HG03045 (cell line): Measurements from ENCODE around the gene ATP2C2.

Experiments
- ATAC-seq: cut with Tn5 transposase; IDR thresholded peaks from one replicate; pipeline ENCODE4 v1.9.1; 2021; ENCODE audit warnings: mild to moderate bottlenecking, moderate library complexity; ENCODE audit not compliant: unreplicated experiment

ATP2C2 gene

DNA sequence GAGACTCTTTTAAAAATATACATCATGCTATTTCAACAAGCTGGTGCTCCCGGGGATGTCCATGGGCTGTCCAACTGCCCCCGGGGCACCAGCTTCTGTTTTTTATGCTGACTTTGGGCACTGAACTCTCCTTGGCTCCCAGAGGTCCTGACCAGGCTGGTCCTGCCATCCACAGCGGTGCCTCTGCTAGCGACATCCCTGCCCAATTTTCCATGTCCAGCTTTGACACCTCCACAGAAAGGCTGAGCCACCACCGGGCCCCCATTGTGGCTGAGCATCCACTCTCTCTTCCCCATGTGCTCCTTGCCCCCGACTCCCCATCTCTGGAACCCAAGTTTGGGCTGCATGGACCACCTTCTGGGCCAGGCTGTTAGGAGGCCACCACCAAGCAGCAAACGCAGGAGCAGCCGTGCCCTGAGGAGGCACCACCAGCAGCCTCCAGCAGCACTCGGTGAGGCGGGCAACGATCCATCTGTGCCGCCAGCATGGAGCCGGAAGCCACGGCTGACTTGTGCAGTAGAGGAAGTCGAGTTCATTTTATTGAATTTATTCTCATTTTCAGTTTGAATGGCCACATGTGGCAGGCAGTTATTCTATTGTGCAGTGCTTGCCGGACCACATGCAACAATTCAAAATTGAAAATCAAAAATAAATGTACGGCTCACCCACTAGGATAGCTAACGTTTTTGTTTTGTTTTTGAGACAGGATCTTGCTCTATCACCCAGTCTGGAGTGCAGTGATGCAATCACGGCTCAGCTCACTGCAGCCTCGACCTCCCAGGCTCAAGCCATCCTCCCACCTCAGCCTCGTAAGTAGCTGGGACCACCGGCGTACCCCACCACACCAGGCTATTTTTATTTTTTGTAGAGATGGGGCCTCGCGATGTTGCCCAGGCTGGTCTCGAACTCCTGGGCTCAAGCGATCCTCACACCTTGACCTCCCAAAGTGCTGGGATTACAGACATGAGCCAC is 139.0 kb downstream of the ATP2C2 start:
- ATAC-seq: no peak

DNA sequence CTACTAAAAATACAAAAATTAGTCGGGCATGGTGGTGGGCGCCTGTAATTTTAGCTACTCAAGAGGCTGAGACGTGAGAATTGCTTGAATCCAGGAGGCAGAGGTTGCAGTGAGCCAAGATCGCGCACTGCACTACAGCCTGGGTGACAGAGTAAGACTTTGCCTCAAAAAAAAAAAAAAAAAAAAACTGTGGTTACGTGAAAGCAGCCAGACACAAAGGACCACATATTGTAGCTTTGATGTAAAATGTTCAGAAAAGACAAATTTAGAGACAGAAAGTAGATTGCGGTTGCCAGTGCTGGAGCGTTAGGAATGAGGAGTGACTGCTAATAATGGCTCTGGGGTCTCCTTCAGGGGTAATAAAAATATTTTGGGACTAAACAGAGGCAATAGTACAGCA is 140.2 kb downstream of the ATP2C2 start:
- ATAC-seq: no peak

- no peak for ATAC-seq
These were observed 141.0 kb downstream of the ATP2C2 start for GRCh38 chr16:84509032-84509950.

- ATAC-seq: no peak
These were observed 143.0 kb downstream of the ATP2C2 start for GRCh38 chr16:84511180-84511800.

DNA sequence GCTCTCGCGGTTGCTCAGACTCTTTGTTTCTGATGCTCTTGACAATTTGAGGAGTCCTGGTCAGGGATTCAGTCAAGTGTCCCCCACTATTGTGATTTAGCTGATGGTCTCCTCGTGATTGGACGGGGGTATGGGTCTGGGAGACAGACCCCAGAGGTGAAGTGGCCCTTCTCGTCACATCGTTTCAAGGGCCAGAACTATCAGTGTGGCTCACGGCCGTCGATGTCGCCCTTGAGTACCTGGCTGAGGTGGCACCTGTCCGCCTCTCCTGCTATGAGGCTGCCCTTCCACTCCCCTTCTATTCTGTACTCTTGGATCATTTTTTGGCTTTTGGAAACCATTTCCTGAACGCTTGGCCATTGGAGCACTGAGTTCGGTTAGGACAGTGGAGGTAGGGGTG is 143.5 kb downstream of the ATP2C2 start:
- ATAC-seq: no peak

GRCh38 chr16:84513123-84513522 is 144.8 kb downstream of the ATP2C2 start:
- ATAC-seq: no peak

- no peak for ATAC-seq
These were observed 145.3 kb downstream of the ATP2C2 start for GRCh38 chr16:84513666-84514065.
